OCI-LY1 (cell line): ENCODE measurements around the gene OSBPL3.
A peak's percentile ranks its signal among the peaks of the same experiment; 100 is the strongest.

Experiments
- H2AFZ ChIP-seq: fragments of 200-600 bp; sonication (generic), shearing (Covaris generic); 2 replicates; pipeline ENCODE4 v1.6.0; 2014; ENCODE audit warnings: antibody characterized with exemption, mild to moderate bottlenecking, low read length
- H3F3A ChIP-seq: fragments of 200-600 bp; sonication (generic), shearing (Covaris generic); 2 replicates; pipeline ENCODE4 v1.6.0; 2014; ENCODE audit warnings: mild to moderate bottlenecking, antibody characterized with exemption, low read length, moderate library complexity; ENCODE audit not compliant: insufficient read depth
- H3K27ac ChIP-seq: fragments of 200-600 bp; sonication (generic); 2 replicates; pipeline ENCODE4 v1.5.1; 2014; ENCODE audit warnings: low read length, mixed run types, mild to moderate bottlenecking, low read depth; ENCODE audit not compliant: poor library complexity, severe bottlenecking
- H3K27me3 ChIP-seq: fragments of 200-600 bp; sonication (generic); 2 replicates; pipeline ENCODE4 v1.6.0; 2014; ENCODE audit warnings: antibody characterized with exemption, mild to moderate bottlenecking, low read length, moderate library complexity; ENCODE audit not compliant: insufficient read depth
- H3K36me3 ChIP-seq: fragments of 200-600 bp; sonication (generic); 2 replicates; pipeline ENCODE4 v1.6.1; 2014; ENCODE audit warnings: mild to moderate bottlenecking, antibody characterized with exemption, low read length, moderate library complexity, mixed read lengths; ENCODE audit not compliant: insufficient read depth
- H3K4me1 ChIP-seq: fragments of 200-600 bp; sonication (generic); 2 replicates; pipeline ENCODE4 v1.5.1; 2014; ENCODE audit warnings: mild to moderate bottlenecking, low read length, moderate library complexity; ENCODE audit not compliant: insufficient read depth, severe bottlenecking
- H3K4me2 ChIP-seq: fragments of 200-600 bp; sonication (generic), shearing (Covaris generic); 2 replicates; pipeline ENCODE4 v1.6.1; 2014; ENCODE audit warnings: low read length
- H3K4me3 ChIP-seq: fragments of 200-600 bp; sonication (generic); 2 replicates; pipeline ENCODE4 v1.5.1; 2014; ENCODE audit warnings: low read length, low read depth, mild to moderate bottlenecking, mixed read lengths; ENCODE audit not compliant: poor library complexity, severe bottlenecking
- H3K79me2 ChIP-seq: fragments of 200-600 bp; shearing (Covaris generic); 2 replicates; pipeline ENCODE4 v1.6.1; 2016; ENCODE audit warnings: mixed run types, low read length, mixed read lengths; ENCODE audit not compliant: insufficient read depth
- H3K9ac ChIP-seq: fragments of 200-600 bp; sonication (generic), shearing (Covaris generic); 2 replicates; pipeline ENCODE4 v1.6.1; 2014; ENCODE audit warnings: mild to moderate bottlenecking, low read length, mixed read lengths
- H3K9me2 ChIP-seq: fragments of 200-600 bp; sonication (generic), shearing (Covaris generic); 2 replicates; pipeline ENCODE4 v1.6.1; 2014; ENCODE audit warnings: low read depth, mild to moderate bottlenecking, low read length, mixed read lengths
- H3K9me3 ChIP-seq: fragments of 200-600 bp; shearing (Covaris generic); 2 replicates; pipeline ENCODE4 v1.6.1; 2014; ENCODE audit warnings: low read length, mixed read lengths
- H4K20me1 ChIP-seq: fragments of 200-600 bp; sonication (generic), shearing (Covaris generic); 2 replicates; pipeline ENCODE4 v1.6.0; 2016; ENCODE audit warnings: mild to moderate bottlenecking, low read length; ENCODE audit not compliant: insufficient read depth
- CTCF ChIP-seq: fragments of 200-600 bp; sonication (generic), shearing (Covaris generic); IDR thresholded peaks from 2 replicates; pipeline ENCODE4 v1.5.1; 2017; ENCODE audit warnings: mild to moderate bottlenecking, antibody characterized with exemption, low read length, moderate library complexity, mixed read lengths
- EZH2 ChIP-seq: fragments of 200-600 bp; sonication (generic), shearing (Covaris generic); IDR thresholded peaks from 2 replicates; pipeline ENCODE4 v1.8.0; 2017; ENCODE audit warnings: borderline replicate concordance, mixed run types, mild to moderate bottlenecking, antibody characterized with exemption, low read length, moderate library complexity, mixed read lengths

OSBPL3 gene

GRCh38 chr7:24836084-24836483 lies 143.9 kb downstream of the OSBPL3 start:
- H3K9me3 ChIP-seq = no peaks in the 10 kb centered on the region
- peak overlapping the region; percentile 56 for H3K4me2 ChIP-seq
- H3K4me1 ChIP-seq = peaks cover 96% of the 10 kb centered on the region
- H3K36me3 ChIP-seq = peaks cover 52% of the 10 kb centered on the region
- peaks cover 8% of the 10 kb centered on the region; the same call in 1 of the 2 replicates for H3F3A ChIP-seq
- peak overlapping the region; percentile 98 for H3K27ac ChIP-seq
- no peaks in the 10 kb centered on the region for H3K27me3 ChIP-seq
- H2AFZ ChIP-seq = no peak overlapping the region
- H4K20me1 ChIP-seq = no peaks in the 10 kb centered on the region
- no peaks in the 10 kb centered on the region for H3K9me2 ChIP-seq
- peak overlapping the region; percentile 4 for H3K4me3 ChIP-seq
- peak overlapping the region; percentile 72 for H3K9ac ChIP-seq
- TF ChIP-seq CTCF (no peak), EZH2 (no peak)
- H3K79me2 ChIP-seq = no peaks in the 10 kb centered on the region

GRCh38 chr7:24835643-24836042 lies 144.3 kb downstream of the OSBPL3 start:
- H3F3A ChIP-seq = peaks cover 8% of the 10 kb centered on the region; the same call in 1 of the 2 replicates

GRCh38 chr7:24834128-24834798 lies 145.7 kb downstream of the OSBPL3 start:
- Histone ChIP-seq H3F3A (peaks cover 8% of the 10 kb centered on the region; the same call in 1 of the 2 replicates), H3K27ac (peak overlapping the region; percentile 98), H3K4me2 (peak overlapping the region; percentile 56), H3K9ac (peak overlapping the region; percentile 72), H4K20me1 (no peaks in the 10 kb centered on the region), H3K9me2 (no peaks in the 10 kb centered on the region), H3K9me3 (no peaks in the 10 kb centered on the region), H3K4me3 (peak overlapping the region; percentile 43), H2AFZ (no peak overlapping the region), H3K27me3 (no peaks in the 10 kb centered on the region), H3K36me3 (peaks cover 51% of the 10 kb centered on the region), H3K79me2 (no peaks in the 10 kb centered on the region), H3K4me1 (peaks cover 100% of the 10 kb centered on the region)
- no peak for TF ChIP-seq CTCF
- TF ChIP-seq EZH2 = no peak

More at GRCh38 chr7:24835643-24836042, 144.3 kb downstream of the OSBPL3 start:
- no peak for TF ChIP-seq CTCF
- no peak for TF ChIP-seq EZH2
- H3K4me3 ChIP-seq = peak overlapping the region; percentile 4
- H3K9ac ChIP-seq = peak overlapping the region; percentile 72
- H3K79me2 ChIP-seq = no peaks in the 10 kb centered on the region
- no peaks in the 10 kb centered on the region for H4K20me1 ChIP-seq
- no peak overlapping the region for H2AFZ ChIP-seq
- H3K27me3 ChIP-seq = no peaks in the 10 kb centered on the region
- no peaks in the 10 kb centered on the region for H3K9me2 ChIP-seq
- peak overlapping the region; percentile 56 for H3K4me2 ChIP-seq
- H3K4me1 ChIP-seq = peaks cover 97% of the 10 kb centered on the region
- peak overlapping the region; percentile 98 for H3K27ac ChIP-seq
- H3K9me3 ChIP-seq = no peaks in the 10 kb centered on the region
- H3K36me3 ChIP-seq = peaks cover 52% of the 10 kb centered on the region
